DOHH2 (cell line): ENCODE data around the gene ZDHHC13.

ENCODE experiments used
- H3F3A ChIP-seq: fragments of 200-600 bp; sonication (generic), shearing (Covaris generic); 2 replicates; pipeline ENCODE4 v1.6.0; 2016; ENCODE audit warnings: antibody characterized with exemption, mild to moderate bottlenecking; ENCODE audit not compliant: control insufficient read depth, insufficient read depth
- H3K27ac ChIP-seq: fragments of 200-600 bp; sonication (generic); 2 replicates; pipeline ENCODE4 v1.5.1; 2014; ENCODE audit warnings: low read depth, mild to moderate bottlenecking, low read length, moderate library complexity
- H3K27me3 ChIP-seq: fragments of 200-600 bp; sonication (generic); 2 replicates; pipeline ENCODE4 v1.6.1; 2014; ENCODE audit warnings: mild to moderate bottlenecking, low read length, mixed read lengths; ENCODE audit not compliant: control insufficient read depth
- H3K36me3 ChIP-seq: fragments of 200-600 bp; sonication (generic); 2 replicates; pipeline ENCODE4 v1.6.1; 2014; ENCODE audit warnings: mild to moderate bottlenecking, low read length, moderate library complexity, mixed read lengths; ENCODE audit not compliant: control insufficient read depth
- H3K4me1 ChIP-seq: fragments of 200-600 bp; sonication (generic); 2 replicates; pipeline ENCODE4 v1.6.1; 2014; ENCODE audit warnings: mild to moderate bottlenecking, low read length, mixed read lengths; ENCODE audit not compliant: control insufficient read depth
- H3K4me2 ChIP-seq: fragments of 200-600 bp; sonication (generic); 2 replicates; pipeline ENCODE4 v1.6.0; 2014; ENCODE audit warnings: mild to moderate bottlenecking, low read length, moderate library complexity
- H3K4me3 ChIP-seq: fragments of 200-600 bp; sonication (generic); 2 replicates; pipeline ENCODE4 v1.5.1; 2014; ENCODE audit warnings: mild to moderate bottlenecking, low read length, mixed read lengths
- H3K79me2 ChIP-seq: fragments of 200-600 bp; sonication (generic); 2 replicates; pipeline ENCODE4 v1.6.1; 2014; ENCODE audit warnings: mild to moderate bottlenecking, low read length, mixed read lengths; ENCODE audit not compliant: control insufficient read depth
- H3K9me2 ChIP-seq: fragments of 200-600 bp; sonication (generic); replicated peaks from 2 replicates; pipeline ENCODE4 v1.6.1; 2014; ENCODE audit warnings: mild to moderate bottlenecking, low read length, mixed read lengths; ENCODE audit not compliant: control insufficient read depth
- H3K9me3 ChIP-seq: fragments of 200-600 bp; sonication (generic); 2 replicates; pipeline ENCODE4 v1.6.1; 2014; ENCODE audit warnings: antibody characterized with exemption, low read length, mixed read lengths; ENCODE audit not compliant: control insufficient read depth, insufficient read depth
- H4K20me1 ChIP-seq: fragments of 200-600 bp; sonication (generic); 2 replicates; pipeline ENCODE4 v1.6.0; 2014; ENCODE audit warnings: low read depth, mild to moderate bottlenecking, antibody characterized with exemption, low read length, moderate library complexity; ENCODE audit not compliant: control insufficient read depth, insufficient read depth
- EZH2phosphoT487 ChIP-seq: fragments of 200-600 bp; sonication (generic); IDR thresholded peaks from 2 replicates; pipeline ENCODE4 v1.6.1; 2017; ENCODE audit warnings: borderline replicate concordance, mild to moderate bottlenecking, antibody characterized with exemption, low read length, moderate library complexity, mixed read lengths
- TF ChIP-seq, protein P1 (sequence below): fragments of 200-600 bp; sonication (generic); IDR thresholded peaks from one replicate; pipeline ENCODE4 v1.5.1; 2014; ENCODE audit warnings: antibody characterized with exemption, mild to moderate bottlenecking, low read depth, low read length; ENCODE audit not compliant: poor library complexity, severe bottlenecking

Gene ZDHHC13

DNA sequence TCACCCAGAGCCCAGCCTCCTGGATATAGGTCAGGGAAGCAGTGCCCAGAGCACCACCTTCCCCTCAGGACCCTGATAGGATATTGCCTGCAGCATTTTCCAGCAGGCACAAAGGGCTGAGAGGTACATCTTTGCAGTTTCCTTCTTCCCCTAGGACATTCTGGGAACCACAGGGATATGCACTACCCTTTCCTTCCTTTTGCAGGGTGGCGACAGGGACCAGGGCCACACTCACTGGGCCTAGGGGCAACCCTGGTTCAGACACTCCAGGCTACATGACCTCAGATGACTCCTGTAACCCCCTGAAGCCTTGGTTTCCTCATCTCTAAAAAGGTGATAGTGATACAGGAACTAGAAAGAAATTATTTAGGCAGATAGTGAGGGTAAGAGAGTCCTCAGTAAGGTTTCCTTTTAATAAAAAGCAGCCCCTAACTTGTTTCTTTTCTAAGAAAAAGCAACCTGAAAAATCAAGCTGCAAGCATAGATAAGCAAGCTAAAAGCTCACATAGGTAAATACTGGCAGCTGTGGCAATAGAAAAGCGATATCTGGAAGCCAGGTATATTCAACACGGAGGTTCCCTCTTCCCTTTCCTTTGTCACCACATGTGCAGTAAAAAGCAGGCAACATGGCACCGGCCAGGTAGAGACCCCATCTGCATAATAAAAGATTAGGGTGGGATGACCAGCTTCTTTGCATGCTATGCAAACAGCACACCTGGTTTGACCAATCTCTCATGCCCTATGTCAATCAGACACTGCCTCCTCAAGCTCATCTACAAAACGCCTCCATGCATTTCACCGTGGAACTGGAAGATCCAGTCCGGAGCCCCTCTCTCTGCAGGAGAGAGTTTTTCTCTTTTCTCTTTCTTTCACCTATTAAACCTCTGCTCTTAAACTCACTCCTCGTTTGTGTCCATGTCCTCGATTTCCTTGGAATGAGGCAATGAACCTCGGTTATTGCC lies 43.2 kb upstream of the ZDHHC13 start:
- TF ChIP-seq, protein P1, sequence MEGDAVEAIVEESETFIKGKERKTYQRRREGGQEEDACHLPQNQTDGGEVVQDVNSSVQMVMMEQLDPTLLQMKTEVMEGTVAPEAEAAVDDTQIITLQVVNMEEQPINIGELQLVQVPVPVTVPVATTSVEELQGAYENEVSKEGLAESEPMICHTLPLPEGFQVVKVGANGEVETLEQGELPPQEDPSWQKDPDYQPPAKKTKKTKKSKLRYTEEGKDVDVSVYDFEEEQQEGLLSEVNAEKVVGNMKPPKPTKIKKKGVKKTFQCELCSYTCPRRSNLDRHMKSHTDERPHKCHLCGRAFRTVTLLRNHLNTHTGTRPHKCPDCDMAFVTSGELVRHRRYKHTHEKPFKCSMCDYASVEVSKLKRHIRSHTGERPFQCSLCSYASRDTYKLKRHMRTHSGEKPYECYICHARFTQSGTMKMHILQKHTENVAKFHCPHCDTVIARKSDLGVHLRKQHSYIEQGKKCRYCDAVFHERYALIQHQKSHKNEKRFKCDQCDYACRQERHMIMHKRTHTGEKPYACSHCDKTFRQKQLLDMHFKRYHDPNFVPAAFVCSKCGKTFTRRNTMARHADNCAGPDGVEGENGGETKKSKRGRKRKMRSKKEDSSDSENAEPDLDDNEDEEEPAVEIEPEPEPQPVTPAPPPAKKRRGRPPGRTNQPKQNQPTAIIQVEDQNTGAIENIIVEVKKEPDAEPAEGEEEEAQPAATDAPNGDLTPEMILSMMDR = no peak
- no peak for TF ChIP-seq EZH2phosphoT487
- no peak overlapping the region for H3K4me3 ChIP-seq

GRCh38 chr11:19075636-19076035 lies 41.3 kb upstream of the ZDHHC13 start:
- no peaks in the 10 kb centered on the region for H3F3A ChIP-seq
- no peaks in the 10 kb centered on the region for H3K79me2 ChIP-seq
- TF ChIP-seq, protein P1 = no peak
- TF ChIP-seq EZH2phosphoT487 = no peak

More for the DNA sequence above, 43.2 kb upstream of the ZDHHC13 start:
- Histone ChIP-seq H3K4me2 (no peak overlapping the region), H3K4me1 (no peaks in the 10 kb centered on the region), H3K9me2 (no peaks in the 10 kb centered on the region), H3K79me2 (no peaks in the 10 kb centered on the region), H4K20me1 (no peaks in the 10 kb centered on the region), H3K27me3 (no peaks in the 10 kb centered on the region), H3K9me3 (no peaks in the 10 kb centered on the region), H3K36me3 (no peaks in the 10 kb centered on the region), H3K27ac (no peak overlapping the region), H3F3A (no peaks in the 10 kb centered on the region)

GRCh38 chr11:19076744-19077589 lies 40.0 kb upstream of the ZDHHC13 start:
- Histone ChIP-seq H3K4me2 (no peak overlapping the region), H3K27ac (no peak overlapping the region), H4K20me1 (no peaks in the 10 kb centered on the region), H3K4me3 (no peak overlapping the region), H3K79me2 (no peaks in the 10 kb centered on the region), H3K9me3 (no peaks in the 10 kb centered on the region), H3F3A (no peaks in the 10 kb centered on the region), H3K4me1 (no peaks in the 10 kb centered on the region), H3K36me3 (no peaks in the 10 kb centered on the region), H3K27me3 (peaks cover 6% of the 10 kb centered on the region; the same call in 1 of the 2 replicates), H3K9me2 (no peaks in the 10 kb centered on the region)
- TF ChIP-seq EZH2phosphoT487 = no peak
- TF ChIP-seq, protein P1 = peak; percentile 96

More at GRCh38 chr11:19075636-19076035, 41.3 kb upstream of the ZDHHC13 start:
- Histone ChIP-seq H4K20me1 (no peaks in the 10 kb centered on the region), H3K27me3 (0 out of 2 replicates have a peak, but pooled peaks cover 6% of the 10 kb centered on the region), H3K4me2 (no peak overlapping the region), H3K4me3 (no peak overlapping the region), H3K9me2 (no peaks in the 10 kb centered on the region), H3K4me1 (no peaks in the 10 kb centered on the region), H3K36me3 (no peaks in the 10 kb centered on the region), H3K9me3 (no peaks in the 10 kb centered on the region), H3K27ac (no peak overlapping the region)
